ENCODE data around the gene SCP2. TPM values are rescaled to one million over a fixed set of nuclear protein-coding genes. Genes with fewer than 3 reads are reported as not detected.

Gene SCP2
- total RNA-seq, 1 donor from 2014 or later: 89.8 TPM

DNA sequence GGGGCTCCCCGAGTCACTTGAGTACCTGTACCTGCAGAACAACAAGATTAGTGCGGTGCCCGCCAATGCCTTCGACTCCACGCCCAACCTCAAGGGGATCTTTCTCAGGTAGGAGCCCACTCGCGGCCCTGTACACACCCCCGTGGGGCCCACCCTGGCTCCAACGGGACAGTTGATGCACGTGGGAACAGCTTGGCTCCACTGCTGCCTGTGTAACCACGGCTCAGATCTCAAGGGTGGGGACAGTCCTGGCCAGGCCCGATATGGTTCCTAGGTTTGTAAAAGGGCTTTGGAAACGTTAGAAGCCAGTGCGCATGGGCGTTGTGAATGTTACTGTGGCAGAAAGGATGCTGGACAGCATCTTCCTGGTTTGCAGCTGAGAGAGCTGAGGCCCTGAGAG, 153.7 kb downstream of the SCP2 start:
- no peaks in the 10 kb centered on the region for H3K4me1 ChIP-seq (ENCODE audit: insufficient read depth, low read length)
- H2AFZ ChIP-seq (ENCODE audit: low read depth, low read length): no peak overlapping the region
- DNase-seq (ENCODE audit: low read depth) (no peak), FAIRE-seq (no peak)
- H3K9me3 ChIP-seq (ENCODE audit: insufficient read depth, low read depth, low read length): no peaks in the 10 kb centered on the region
- no peaks in the 10 kb centered on the region for H3K36me3 ChIP-seq (ENCODE audit: insufficient read depth, low read length)
- H3K9me3 Mint-ChIP-seq (ENCODE audit: unreplicated experiment): no peaks in the 10 kb centered on the region
- no peak overlapping the region for H3K27ac ChIP-seq (ENCODE audit: low read depth, low read length)
- no peak overlapping the region for H3K27ac Mint-ChIP-seq (ENCODE audit: unreplicated experiment)
- peaks cover 11% of the 10 kb centered on the region for H3K4me1 Mint-ChIP-seq (ENCODE audit: low read depth, unreplicated experiment)
- H3K27me3 Mint-ChIP-seq (ENCODE audit: low read depth, unreplicated experiment): peaks cover 41% of the 10 kb centered on the region
- no peaks in the 10 kb centered on the region for H3K79me2 ChIP-seq (ENCODE audit: insufficient read depth, low read length)
- TF ChIP-seq CTCF (IDR thresholded peaks at IDR 0.05; ENCODE audit: insufficient read depth, low read depth, low read length) (no peak), EZH2 (IDR thresholded peaks at IDR 0.05; ENCODE audit: insufficient read depth, low read length) (no peak)
- no peak overlapping the region for H3K4me3 Mint-ChIP-seq (ENCODE audit: unreplicated experiment)
- H3K9ac ChIP-seq (ENCODE audit: low read length): no peak overlapping the region
- H3K4me3 ChIP-seq (ENCODE audit: insufficient read depth, low read depth, low read length): no peak overlapping the region
- no peaks in the 10 kb centered on the region for H4K20me1 ChIP-seq (ENCODE audit: insufficient read depth, low read length)
- no peaks in the 10 kb centered on the region for H3K36me3 Mint-ChIP-seq (ENCODE audit: low read depth, unreplicated experiment)
- H3K4me2 ChIP-seq (ENCODE audit: low read length): no peak overlapping the region
- H3K27me3 ChIP-seq (ENCODE audit: insufficient read depth, low read length): no peaks in the 10 kb centered on the region

- H3K36me3 Mint-ChIP-seq (ENCODE audit: low read depth, unreplicated experiment): no peaks in the 10 kb centered on the region
- no peak for FAIRE-seq
- no peak overlapping the region for H3K4me2 ChIP-seq (ENCODE audit: low read length)
Measured at GRCh38 chr1:53081384-53082066, 154.4 kb downstream of the SCP2 start.

More at GRCh38 chr1:53081384-53082066, 154.4 kb downstream of the SCP2 start:
- Mint-ChIP-seq H3K27me3 (ENCODE audit: low read depth, unreplicated experiment) (peaks cover 41% of the 10 kb centered on the region), H3K9me3 (ENCODE audit: unreplicated experiment) (no peaks in the 10 kb centered on the region), H3K27ac (ENCODE audit: unreplicated experiment) (no peak overlapping the region), H3K4me1 (ENCODE audit: low read depth, unreplicated experiment) (peaks cover 11% of the 10 kb centered on the region), H3K4me3 (ENCODE audit: unreplicated experiment) (no peak overlapping the region)
- DNase-seq (ENCODE audit: low read depth): no peak
- no peaks in the 10 kb centered on the region for H3K9me3 ChIP-seq (ENCODE audit: insufficient read depth, low read depth, low read length)
- H3K79me2 ChIP-seq (ENCODE audit: insufficient read depth, low read length): no peaks in the 10 kb centered on the region
- no peak overlapping the region for H3K4me3 ChIP-seq (ENCODE audit: insufficient read depth, low read depth, low read length)
- H3K27ac ChIP-seq (ENCODE audit: low read depth, low read length): no peak overlapping the region
- H2AFZ ChIP-seq (ENCODE audit: low read depth, low read length): no peak overlapping the region
- no peaks in the 10 kb centered on the region for H3K4me1 ChIP-seq (ENCODE audit: insufficient read depth, low read length)
- no peak overlapping the region for H3K9ac ChIP-seq (ENCODE audit: low read length)
- TF ChIP-seq EZH2 (IDR thresholded peaks at IDR 0.05; ENCODE audit: insufficient read depth, low read length) (no peak), CTCF (IDR thresholded peaks at IDR 0.05; ENCODE audit: insufficient read depth, low read depth, low read length) (no peak)
- no peaks in the 10 kb centered on the region for H3K27me3 ChIP-seq (ENCODE audit: insufficient read depth, low read length)
- no peaks in the 10 kb centered on the region for H3K36me3 ChIP-seq (ENCODE audit: insufficient read depth, low read length)
- H4K20me1 ChIP-seq (ENCODE audit: insufficient read depth, low read length): no peaks in the 10 kb centered on the region

All from astrocyte (in vitro differentiated cells and primary cell).